GM19099 (cell line): ENCODE data around the gene MARVELD1.

Experiments
- POLR2A ChIP-seq: IDR thresholded peaks from 3 replicates; pipeline ENCODE4 v1.6.1; 2011; ENCODE audit warnings: low read depth; ENCODE audit not compliant: insufficient read length; ENCODE audit errors: extremely low read depth

MARVELD1 gene

DNA sequence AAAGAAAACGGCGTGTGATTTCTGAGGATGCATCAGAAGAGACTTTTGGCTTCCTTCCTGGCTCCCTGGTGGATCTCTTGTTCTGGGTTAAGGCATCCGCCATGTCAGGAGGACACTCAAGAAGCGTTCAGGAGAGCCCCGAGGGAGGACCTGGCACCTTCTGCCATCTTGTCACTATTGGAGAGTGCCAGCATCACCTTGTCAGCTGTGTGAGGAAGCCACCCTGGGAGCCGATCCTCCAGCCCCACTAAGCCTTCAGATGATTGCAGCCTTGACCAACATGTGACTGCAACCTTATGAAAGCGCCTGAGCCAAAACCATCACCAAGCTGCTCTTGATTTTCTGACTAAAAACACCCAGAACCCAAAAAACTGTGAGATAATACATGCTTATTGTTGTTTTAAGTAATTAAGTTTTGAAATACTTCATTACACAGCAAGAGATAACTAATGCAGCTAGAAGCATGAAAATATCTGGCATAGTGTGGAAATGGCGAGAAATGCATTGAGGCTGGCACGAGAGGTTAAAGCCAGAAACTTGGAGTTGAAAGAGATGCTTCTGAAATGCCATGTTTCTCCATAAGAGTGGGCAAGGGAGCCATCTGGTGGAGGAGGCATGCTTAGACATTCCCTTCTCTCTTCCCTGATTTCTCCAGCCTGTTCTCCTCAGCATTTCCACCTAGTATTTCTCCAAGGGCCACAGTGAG is 18.0 kb downstream of the MARVELD1 start:
- TF ChIP-seq POLR2A = no peak

GRCh38 chr10:97732052-97732359 is 18.5 kb downstream of the MARVELD1 start:
- TF ChIP-seq POLR2A = no peak

- TF ChIP-seq POLR2A = no peak
Observed at GRCh38 chr10:97733256-97733655, 19.7 kb downstream of the MARVELD1 start.

GRCh38 chr10:97734021-97734420 is 20.5 kb downstream of the MARVELD1 start:
- TF ChIP-seq POLR2A = no peak

- TF ChIP-seq POLR2A = no peak
Observed at GRCh38 chr10:97736403-97736901, 22.9 kb downstream of the MARVELD1 start.

GRCh38 chr10:97736902-97737769 is 23.6 kb downstream of the MARVELD1 start, which contains the start of gene ZFYVE27:
TSS of gene ZFYVE27 (plus strand) at chr10:97737128. CDS start at chr10:97738478, 1,350 bp downstream.
- TF ChIP-seq POLR2A = peak; percentile 93

DNA sequence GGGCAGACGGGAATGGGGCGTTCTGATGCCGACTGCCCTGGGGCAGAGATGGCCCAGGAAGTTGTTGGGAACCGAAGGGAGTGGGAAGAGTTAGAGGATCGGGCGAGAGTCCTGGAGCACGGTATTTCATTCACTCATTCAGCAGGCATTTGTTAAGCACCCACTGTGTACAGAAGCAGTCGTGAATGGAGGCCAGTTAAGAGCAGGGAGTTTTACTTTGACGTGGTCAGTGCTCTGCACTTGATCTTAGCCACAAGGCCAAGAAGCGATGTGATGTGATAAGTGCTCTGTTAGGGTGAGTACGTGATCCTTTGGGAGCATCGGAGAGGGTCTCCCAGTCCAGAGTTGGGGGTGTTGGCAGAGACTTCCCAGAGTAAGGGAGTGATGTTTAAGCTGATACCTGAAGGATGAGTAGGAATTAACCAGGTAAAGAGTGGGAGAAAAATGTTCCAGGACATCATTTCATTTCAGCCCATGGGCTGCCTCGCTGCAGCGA is 24.3 kb downstream of the MARVELD1 start:
- no peak for TF ChIP-seq POLR2A

DNA sequence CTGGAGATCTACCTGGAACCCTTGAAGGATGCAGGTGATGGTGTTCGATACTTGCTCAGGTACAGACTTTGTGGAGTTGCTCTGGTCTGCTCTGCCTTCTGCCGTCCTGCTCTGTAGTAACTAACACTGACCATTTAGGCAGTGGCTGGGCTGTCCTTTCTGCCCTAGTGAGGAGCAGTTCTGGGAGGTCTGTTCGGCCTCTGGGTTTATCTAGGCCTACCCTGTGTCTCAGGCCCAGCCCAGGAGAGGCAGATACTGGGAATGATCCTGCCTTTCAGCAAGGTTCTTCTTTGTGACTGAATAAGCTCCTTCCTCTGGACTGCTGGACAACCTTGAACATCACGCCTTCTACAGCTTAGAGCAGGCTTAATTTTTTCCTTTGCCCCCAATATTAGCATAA is 25.1 kb downstream of the MARVELD1 start:
- TF ChIP-seq POLR2A = no peak

- TF ChIP-seq POLR2A = no peak
Observed at GRCh38 chr10:97740613-97741012, 27.1 kb downstream of the MARVELD1 start.

DNA sequence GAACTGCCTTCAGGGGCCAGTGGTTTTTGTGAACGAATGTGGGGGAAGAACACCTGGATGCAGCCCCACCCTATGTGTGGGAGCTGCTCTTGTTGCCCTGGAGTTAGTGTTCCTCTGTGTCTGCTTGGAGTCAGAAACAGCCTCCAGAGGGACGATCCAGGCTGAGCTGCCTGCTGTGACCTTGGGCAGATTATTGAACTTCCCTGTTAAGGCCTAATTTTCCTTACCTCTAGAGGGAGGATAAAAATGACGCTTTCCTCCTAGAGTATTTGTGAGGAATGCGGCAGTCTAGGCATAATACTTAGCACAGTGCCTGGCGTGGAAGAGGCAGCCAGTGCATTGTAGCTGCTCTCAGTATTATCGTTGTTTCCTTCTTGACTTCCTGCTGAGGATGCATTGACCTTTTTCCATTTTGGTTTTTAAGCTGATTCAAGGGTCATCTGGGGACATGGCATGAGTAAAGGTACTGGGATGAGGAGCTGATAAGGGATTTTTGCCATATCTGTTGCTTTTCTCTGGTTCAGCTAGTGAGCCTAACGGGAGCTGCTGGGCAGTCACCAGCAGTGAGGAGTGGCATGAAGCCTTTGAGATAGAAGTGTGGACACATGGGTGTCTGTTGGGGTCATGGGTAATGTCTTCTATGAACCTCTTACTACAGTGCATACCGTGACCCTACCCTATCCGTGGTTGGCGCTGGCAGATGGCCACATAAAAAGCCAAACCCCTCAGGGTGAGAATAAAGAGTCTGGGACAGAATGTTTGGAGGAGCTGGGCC is 29.8 kb downstream of the MARVELD1 start:
- TF ChIP-seq POLR2A = no peak

DNA sequence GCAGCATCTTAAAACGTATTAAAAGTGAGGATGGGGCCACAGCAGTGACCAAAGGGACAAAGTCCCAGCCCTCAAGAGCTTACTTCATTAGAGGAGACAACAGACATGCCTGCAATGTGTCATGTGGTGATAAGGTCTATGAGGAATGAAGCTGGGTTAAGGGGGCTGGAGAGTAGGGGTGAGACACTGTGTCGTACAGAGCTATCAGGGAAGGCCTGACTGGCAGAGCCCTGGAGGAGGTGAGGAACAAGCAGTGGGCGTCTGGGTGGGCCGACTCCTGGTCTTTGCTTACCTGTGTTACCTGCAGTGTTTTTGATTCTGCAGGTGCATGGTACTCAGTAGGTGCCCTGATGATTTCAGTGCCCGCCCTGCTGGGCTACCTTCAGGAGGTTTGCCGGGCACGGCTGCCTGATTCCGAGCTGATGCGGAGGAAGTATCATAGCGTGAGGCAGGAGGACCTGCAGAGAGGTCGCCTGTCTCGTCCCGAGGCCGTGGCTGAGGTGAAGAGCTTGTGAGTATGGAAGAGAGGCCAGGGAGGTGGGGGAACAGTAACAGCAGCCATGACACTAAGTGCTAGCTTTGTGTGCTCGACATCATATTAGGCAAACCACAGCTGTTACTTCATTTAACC is 31.0 kb downstream of the MARVELD1 start:
- TF ChIP-seq POLR2A = no peak

- no peak for TF ChIP-seq POLR2A
Observed at GRCh38 chr10:97747573-97747972, 34.0 kb downstream of the MARVELD1 start.

DNA sequence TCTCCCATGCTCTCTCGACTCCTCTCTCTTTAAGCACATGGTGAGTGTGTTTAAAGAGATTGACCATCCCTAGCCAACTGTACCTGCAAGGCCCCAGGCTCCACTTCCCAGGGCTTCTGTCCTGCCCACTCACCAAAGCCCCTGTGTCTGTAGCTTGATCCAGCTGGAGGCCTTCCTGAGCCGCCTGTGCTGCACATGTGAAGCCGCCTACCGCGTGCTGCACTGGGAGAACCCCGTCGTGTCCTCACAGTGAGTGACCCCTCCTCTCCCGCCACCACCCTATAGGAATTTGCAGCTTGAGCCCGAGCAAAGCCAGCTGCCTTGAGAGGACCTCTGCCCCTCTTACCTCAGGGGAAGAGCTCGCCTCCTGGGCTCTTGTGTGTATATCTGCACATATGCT is 34.6 kb downstream of the MARVELD1 start:
- no peak for TF ChIP-seq POLR2A

GRCh38 chr10:97752956-97753355 is 39.4 kb downstream of the MARVELD1 start:
- no peak for TF ChIP-seq POLR2A

DNA sequence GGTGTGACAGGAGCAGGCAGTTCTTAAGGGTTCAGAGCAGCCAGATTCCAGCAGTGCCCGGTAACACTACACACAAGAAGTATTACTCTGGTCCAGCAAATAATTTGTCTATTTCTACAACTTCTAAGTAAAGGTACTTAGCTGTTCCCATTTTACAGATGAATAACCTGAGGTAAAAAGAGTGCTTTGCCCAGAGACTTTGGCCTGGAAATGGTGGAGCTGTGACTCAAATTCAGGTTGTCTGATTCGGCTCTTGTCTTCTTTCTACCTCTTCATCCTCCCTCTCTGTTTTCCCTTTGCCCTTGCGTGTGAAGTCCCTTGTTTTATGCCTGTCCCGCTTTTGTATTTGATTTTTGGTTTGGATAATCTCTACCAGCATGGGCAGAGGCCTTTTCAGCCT is 41.2 kb downstream of the MARVELD1 start:
- TF ChIP-seq POLR2A = no peak
